ENCODE data around the gene S100A2.
"Not testable (repeated sequence)": the region's sequence is repeated elsewhere in the genome, so short reads cannot be mapped to it uniquely, and the experiment has no call there.

Gene S100A2

GRCh38 chr1:153588033-153588432 lies 22.4 kb upstream of the S100A2 start:
- DNase-seq, result not testable (repeated sequence)

- DNase-seq, result no peak
Observed at GRCh38 chr1:153587314-153587713, 21.7 kb upstream of the S100A2 start.

DNA sequence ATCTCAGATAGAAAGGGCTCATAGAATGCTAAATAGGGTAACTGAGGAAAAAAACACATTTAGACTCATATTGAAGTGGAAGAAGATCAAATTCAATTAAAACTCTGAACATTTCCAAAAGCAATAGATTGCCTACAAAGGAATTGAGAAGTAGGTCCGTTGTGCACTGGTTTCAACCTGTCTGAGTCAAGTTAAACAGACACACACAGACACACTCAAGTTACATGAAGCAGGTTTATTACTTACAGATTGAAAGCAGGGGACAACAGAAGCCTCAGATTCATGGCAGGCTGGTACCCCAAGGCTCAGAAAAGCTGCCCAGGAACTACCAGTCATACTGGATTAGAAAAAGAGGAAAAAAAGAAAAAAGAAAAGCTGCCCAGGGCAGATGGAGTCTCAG lies 20.7 kb upstream of the S100A2 start:
- no peak for DNase-seq

- no peak for DNase-seq
Observed at GRCh38 chr1:153585006-153585405, 19.4 kb upstream of the S100A2 start.

- DNase-seq, result no peak
Observed at GRCh38 chr1:153583976-153584375, 18.3 kb upstream of the S100A2 start.

DNA sequence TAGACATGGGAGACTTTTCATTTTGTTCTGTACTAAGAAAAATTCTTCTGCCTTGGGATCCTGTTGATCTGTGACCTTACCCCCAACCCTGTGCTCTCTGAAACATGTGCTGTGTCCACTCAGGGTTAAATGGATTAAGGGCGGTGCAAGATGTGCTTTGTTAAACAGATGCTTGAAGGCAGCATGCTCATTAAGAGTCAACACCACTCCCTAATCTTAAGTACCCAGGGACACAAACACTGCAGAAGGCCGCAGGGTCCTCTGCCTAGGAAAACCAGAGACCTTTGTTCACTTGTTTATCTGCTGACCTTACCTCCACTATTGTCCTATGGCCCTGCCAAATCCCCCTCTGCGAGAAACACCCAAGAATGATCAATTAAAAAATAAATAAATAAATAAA lies 17.9 kb upstream of the S100A2 start:
- DNase-seq, result not testable (repeated sequence)

- not testable (repeated sequence) for DNase-seq
Observed at GRCh38 chr1:153582836-153583235, 17.2 kb upstream of the S100A2 start.

- DNase-seq, result no peak
Observed at GRCh38 chr1:153578936-153579335, 13.3 kb upstream of the S100A2 start.

- DNase-seq, result no peak
Observed at GRCh38 chr1:153578490-153578889, 12.8 kb upstream of the S100A2 start.

DNA sequence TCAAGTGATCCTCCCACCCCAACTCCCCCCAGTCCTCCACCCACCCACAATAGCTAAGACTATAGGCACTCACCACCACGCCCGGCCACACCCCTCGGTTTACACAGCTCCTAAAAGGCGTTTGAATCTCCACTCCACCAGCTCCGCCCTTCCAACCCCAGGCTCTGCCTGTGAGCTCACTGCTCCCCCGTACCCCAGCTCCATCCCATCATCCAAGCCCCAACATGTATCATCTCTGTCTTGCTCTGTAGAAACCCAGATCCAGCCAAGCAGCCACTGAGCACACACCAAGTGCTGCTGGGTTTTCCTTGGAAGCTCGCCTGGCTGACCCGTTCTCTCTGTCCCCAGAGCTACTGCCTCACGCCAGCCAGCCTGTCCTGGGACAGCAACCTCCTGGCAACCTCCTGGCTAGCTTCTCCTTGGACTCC lies 12.0 kb upstream of the S100A2 start:
- DNase-seq, result no peak

DNA sequence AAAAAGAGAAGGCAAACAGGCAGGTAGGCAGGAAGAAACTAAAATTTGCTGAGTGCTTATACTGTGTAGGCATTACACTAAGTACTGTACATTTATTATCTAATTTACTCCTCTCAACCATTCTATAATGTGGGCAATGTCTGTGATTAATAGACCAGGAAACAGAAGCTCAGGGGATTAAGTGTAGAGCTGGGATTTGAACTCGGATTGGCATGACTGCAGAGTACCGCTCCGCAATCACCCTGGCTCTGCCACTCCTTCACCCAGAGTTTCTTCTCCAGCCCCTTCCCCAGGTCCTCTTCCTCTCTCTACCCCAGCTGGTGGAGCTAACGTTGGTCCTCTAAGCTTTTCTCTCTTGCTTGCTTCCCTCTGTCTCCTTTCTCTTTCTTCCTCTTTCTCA lies 11.5 kb upstream of the S100A2 start:
- no peak for DNase-seq

- not testable (repeated sequence) for DNase-seq
Observed at GRCh38 chr1:153575497-153575896, 9.9 kb upstream of the S100A2 start.

- DNase-seq, result not testable (repeated sequence)
Observed at GRCh38 chr1:153575081-153575491, 9.4 kb upstream of the S100A2 start.

GRCh38 chr1:153573351-153573750 lies 7.7 kb upstream of the S100A2 start:
- no peak for DNase-seq

- peak; percentile 16 for DNase-seq
Observed at GRCh38 chr1:153572569-153573015, 6.9 kb upstream of the S100A2 start.

DNA sequence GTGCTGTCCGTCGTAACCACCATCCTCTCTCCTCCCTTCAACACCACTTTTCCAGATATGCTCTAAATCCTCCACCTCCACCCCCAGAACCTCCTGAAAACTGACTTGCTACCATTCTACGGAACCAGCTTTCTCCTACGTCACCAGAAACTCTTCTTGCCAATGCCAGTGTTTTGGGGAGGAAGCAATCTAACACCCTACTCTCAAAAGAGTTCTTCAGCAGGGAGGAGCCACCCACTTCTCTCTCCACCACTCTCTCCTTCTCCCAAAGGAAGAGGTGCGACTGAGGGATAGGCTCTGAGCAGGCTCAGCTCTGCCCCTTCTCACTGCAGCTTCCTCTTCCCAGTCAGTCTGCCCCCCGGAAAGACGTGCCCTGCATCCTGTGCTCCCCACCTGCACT lies 6.1 kb upstream of the S100A2 start:
- DNase-seq, result no peak

DNA sequence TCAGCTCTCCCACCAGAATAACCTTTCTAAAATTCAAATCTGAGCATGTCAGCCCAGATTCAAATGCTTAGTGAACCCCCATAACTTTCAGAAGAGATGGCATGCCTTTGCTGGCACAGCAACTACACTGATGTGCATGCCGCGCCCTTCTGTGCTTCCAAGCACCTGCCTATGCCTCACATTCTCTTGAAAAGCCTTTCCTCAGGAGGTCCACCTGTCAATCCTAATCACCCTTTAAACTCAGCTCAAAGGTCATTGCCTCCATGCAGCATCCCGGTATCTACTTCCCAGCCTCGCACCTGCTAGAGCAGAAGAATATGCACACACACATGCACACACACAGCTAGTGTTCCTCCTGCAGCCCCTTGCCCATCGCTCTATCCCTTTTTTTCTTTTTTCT lies 5.2 kb upstream of the S100A2 start:
- no peak for DNase-seq

- DNase-seq, result no peak
Observed at GRCh38 chr1:153569465-153569864, 3.8 kb upstream of the S100A2 start.

GRCh38 chr1:153568367-153569099 lies 2.9 kb upstream of the S100A2 start:
- peak; percentile 78 for DNase-seq

GRCh38 chr1:153567621-153568366 lies 2.1 kb upstream of the S100A2 start:
- DNase-seq, result no peak

GRCh38 chr1:153566414-153567371 lies 1.0 kb upstream of the S100A2 start:
- no peak for DNase-seq

DNA sequence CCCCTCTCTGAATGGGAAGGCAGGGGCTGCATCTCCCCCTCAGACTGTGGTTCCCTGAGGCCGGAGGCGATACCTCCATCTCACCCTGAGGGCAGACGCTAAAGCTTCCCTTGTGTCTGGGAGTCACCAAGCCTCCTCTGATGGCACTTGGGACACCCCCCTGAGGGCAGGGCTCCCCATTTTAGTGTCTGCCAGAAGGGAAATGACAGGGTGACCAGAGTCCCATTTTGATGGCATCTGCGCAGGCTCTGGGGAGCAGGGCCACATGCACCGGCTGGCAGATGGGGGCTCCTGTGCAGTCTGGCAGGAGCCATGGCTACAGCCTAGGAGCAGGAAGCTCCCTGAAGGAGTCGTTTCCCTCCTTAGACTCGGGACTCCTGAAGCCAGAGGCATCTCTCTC lies 1.7 kb downstream of the S100A2 start:
- no peak for DNase-seq

- DNase-seq, result no peak
Observed at GRCh38 chr1:153563483-153563901, 2.2 kb downstream of the S100A2 start.

Data from NCI-H748 treated with DMSO at 0.1 percent for 48 hours (cell line).